SK-N-MC (cell line): ENCODE data around the gene MTNR1B.

ENCODE experiments used
- EZH2 ChIP-seq: fragments of 200-600 bp; sonication (generic); IDR thresholded peaks from one replicate; pipeline ENCODE4 v1.6.1; 2017; ENCODE audit warnings: antibody characterized with exemption
- POLR2AphosphoS5 ChIP-seq: IDR thresholded peaks from 2 replicates; pipeline ENCODE4 v1.6.1; 2012; ENCODE audit warnings: mild to moderate bottlenecking, low read depth, low read length, borderline replicate concordance

- TF ChIP-seq POLR2AphosphoS5 (no peak), EZH2 (no peak)
Measured at GRCh38 chr11:92986585-92986984, 17.1 kb downstream of the MTNR1B start.
